Activated CD4-positive, alpha-beta T cell treated with anti-CD3 and anti-CD28 coated beads, Interleukin-2, amount 10 ng/mL, durations not matched to agents 7 days and 5 days (primary cell): Measurements from ENCODE around the gene CCSER1. TPM values are rescaled to one million over a fixed set of nuclear protein-coding genes. Genes with fewer than 3 reads are reported as not detected.

ENCODE experiments used
- CTCF ChIA-PET: fragments of 350-600 bp; sonication (Branson Sonifier 250); formaldehyde crosslinking; loops from one replicate; lab custom pipeline; 2021; ENCODE audit warnings: antibody characterized with exemption; lab: Charles Lee
- POLR2A ChIA-PET: fragments of 350-600 bp; sonication (Branson Sonifier 250); formaldehyde crosslinking; loops from one replicate; lab custom pipeline; 2021; ENCODE audit warnings: antibody characterized with exemption; lab: Charles Lee
- DNase-seq: peaks from one replicate; pipeline ENCODE4 v3.0.0-alpha.2; 2020
- H3K27ac Mint-ChIP-seq: one replicate; pipeline ENCODE4 v1.8.0; 2021; ENCODE audit warnings: mild to moderate bottlenecking, moderate library complexity, mixed read lengths
- H3K27me3 Mint-ChIP-seq: one replicate; pipeline ENCODE4 v1.8.0; 2021; ENCODE audit warnings: mixed read lengths
- H3K36me3 Mint-ChIP-seq: one replicate; pipeline ENCODE4 v1.8.0; 2021; ENCODE audit warnings: low read depth, mixed read lengths
- H3K4me1 Mint-ChIP-seq: one replicate; pipeline ENCODE4 v1.8.0; 2021; ENCODE audit warnings: mixed read lengths
- H3K4me3 Mint-ChIP-seq: one replicate; pipeline ENCODE4 v1.8.0; 2021; ENCODE audit warnings: mild to moderate bottlenecking, moderate library complexity, mixed read lengths
- H3K9me3 Mint-ChIP-seq: one replicate; pipeline ENCODE4 v1.8.0; 2021; ENCODE audit warnings: mixed read lengths
- total RNA-seq, 2 experiments: library from RNA; stranded (reverse); gene quantifications; one replicate each; pipeline ENCODE4 v1.2.3, GENCODE V29; 2021

Gene CCSER1
- total RNA-seq, 2 experiments from 2014 or later: 0.15 TPM; not detected in 1

GRCh38 chr4:90977726-90978125 is 850.5 kb downstream of the CCSER1 start:
- POLR2A ChIA-PET: no interaction called here
- CTCF ChIA-PET: no interaction called here
- no peaks in the 10 kb centered on the region for H3K27me3 Mint-ChIP-seq

DNA sequence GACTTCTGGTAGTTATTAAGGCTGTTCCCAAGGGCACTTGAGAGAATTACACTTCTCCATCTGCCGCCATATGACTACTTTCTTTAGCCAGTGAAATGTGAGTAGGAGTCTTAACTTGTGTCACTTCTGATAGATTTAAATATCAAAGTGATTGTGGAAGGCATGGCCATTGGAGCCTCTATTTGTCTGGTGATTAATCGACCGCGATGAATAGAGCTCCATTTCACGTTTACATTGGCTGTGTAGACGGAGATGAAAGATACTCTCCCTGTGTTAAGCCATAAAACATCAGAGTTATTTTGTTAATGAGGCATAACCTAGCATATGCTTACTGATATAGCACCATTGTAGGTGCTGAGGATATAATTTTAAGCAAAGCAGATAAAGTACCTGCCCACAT is 852.4 kb downstream of the CCSER1 start:
- Mint-ChIP-seq H3K27ac (no peak overlapping the region), H3K4me1 (no peaks in the 10 kb centered on the region), H3K4me3 (no peak overlapping the region), H3K9me3 (no peaks in the 10 kb centered on the region), H3K36me3 (no peaks in the 10 kb centered on the region), H3K27me3 (no peaks in the 10 kb centered on the region)
- POLR2A ChIA-PET: no interaction called here
- CTCF ChIA-PET: no interaction called here
- no peak for DNase-seq

More at GRCh38 chr4:90977726-90978125, 850.5 kb downstream of the CCSER1 start:
- Mint-ChIP-seq H3K4me1 (no peaks in the 10 kb centered on the region), H3K4me3 (no peak overlapping the region), H3K9me3 (no peaks in the 10 kb centered on the region), H3K36me3 (no peaks in the 10 kb centered on the region), H3K27ac (no peak overlapping the region)
- no peak for DNase-seq

- Mint-ChIP-seq H3K27ac (no peak overlapping the region), H3K9me3 (no peaks in the 10 kb centered on the region), H3K36me3 (no peaks in the 10 kb centered on the region), H3K4me3 (no peak overlapping the region), H3K27me3 (no peaks in the 10 kb centered on the region), H3K4me1 (no peaks in the 10 kb centered on the region)
- no peak for DNase-seq
- CTCF ChIA-PET: no interaction called here
- POLR2A ChIA-PET: no interaction called here
Measured at GRCh38 chr4:90982813-90983212, 855.6 kb downstream of the CCSER1 start.

DNA sequence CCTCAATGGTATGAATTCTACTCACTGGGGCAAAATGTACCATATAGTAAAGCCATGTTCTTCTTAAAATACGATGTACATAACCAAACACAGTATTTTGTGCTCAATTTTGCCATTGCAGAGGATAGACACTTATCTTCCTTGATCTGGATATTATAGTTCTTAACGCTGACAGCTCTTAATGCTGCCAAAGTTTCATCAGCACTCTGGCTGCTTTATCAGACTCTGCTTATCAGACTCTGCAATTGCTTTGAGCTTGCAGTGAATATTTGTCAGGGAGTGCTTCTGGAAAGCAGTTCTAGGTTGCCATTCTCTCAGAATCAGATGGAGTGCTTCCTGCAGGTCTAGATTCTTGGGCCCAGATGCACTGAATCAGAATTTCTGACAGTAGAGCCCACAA is 863.1 kb downstream of the CCSER1 start:
- ChIA-PET CTCF (no interaction called here), POLR2A (no interaction called here)
- Mint-ChIP-seq H3K27me3 (no peaks in the 10 kb centered on the region), H3K4me1 (no peaks in the 10 kb centered on the region), H3K9me3 (no peaks in the 10 kb centered on the region), H3K4me3 (no peak overlapping the region), H3K27ac (no peak overlapping the region), H3K36me3 (no peaks in the 10 kb centered on the region)
- no peak for DNase-seq

DNA sequence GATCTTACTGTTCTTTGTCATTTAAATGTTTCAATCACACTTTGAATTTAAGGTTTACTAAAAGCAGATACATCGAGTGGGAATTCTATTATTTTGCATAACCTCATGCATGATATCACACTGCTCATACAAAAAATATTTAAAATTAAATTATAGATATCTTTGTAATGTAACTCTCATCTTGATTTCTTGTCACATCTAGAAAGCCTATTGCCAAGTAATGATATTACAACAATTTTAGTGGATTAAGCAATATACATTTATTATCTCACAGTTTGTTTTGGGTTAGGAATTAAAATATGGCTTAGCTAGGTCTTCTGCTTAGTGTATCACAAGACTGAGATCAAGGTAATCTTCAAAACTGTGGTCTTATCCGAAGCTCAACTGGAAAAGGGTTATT is 865.0 kb downstream of the CCSER1 start:
- Mint-ChIP-seq H3K36me3 (no peaks in the 10 kb centered on the region), H3K4me3 (no peak overlapping the region), H3K9me3 (no peaks in the 10 kb centered on the region), H3K27me3 (no peaks in the 10 kb centered on the region), H3K27ac (no peak overlapping the region), H3K4me1 (no peaks in the 10 kb centered on the region)
- DNase-seq: no peak
- CTCF ChIA-PET: interaction anchor here (0.6 kb wide), 1 partner anchor 37 kb away, joined by 4 read pairs; no protein-coding TSS in a partner anchor
- POLR2A ChIA-PET: no interaction called here

DNA sequence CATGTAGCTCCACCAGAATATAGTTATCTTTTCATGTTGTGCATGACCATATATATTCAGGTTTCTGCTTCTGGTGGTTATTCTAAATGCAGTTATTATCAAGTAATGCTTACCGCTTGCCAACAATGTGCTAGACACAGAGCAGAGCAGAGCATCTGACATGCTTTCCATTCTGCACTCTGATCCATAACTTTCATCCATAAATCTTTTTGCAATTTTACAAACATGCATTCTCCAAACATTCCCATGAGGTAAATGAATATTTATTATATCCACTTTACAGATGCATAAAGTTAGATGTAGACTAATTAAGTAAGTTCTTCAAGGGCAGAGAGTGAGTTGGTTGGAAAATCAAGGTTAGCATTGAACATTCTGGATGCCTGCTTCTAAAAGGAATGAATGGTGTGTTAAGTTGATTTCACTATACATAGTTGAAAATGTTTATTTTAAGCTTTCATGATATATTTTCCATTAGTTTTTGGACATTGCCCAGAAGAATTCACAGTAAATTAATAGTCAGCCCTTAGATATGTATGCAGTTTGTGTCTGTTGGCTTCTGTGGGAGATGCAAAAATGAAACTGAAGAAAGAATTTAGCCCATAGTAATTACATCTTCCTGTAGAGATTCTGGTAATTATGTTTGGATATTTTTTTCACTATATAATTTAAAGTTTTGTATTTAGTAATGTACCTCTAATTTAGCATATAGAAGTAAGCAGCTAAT is 867.8 kb downstream of the CCSER1 start:
- Mint-ChIP-seq H3K27me3 (no peaks in the 10 kb centered on the region), H3K4me1 (no peaks in the 10 kb centered on the region)

GRCh38 chr4:90995996-90996395 is 868.8 kb downstream of the CCSER1 start:
- no peak overlapping the region for H3K27ac Mint-ChIP-seq
- H3K9me3 Mint-ChIP-seq: no peaks in the 10 kb centered on the region
- CTCF ChIA-PET: no interaction called here
- H3K27me3 Mint-ChIP-seq: no peaks in the 10 kb centered on the region
- H3K36me3 Mint-ChIP-seq: no peaks in the 10 kb centered on the region
- POLR2A ChIA-PET: no interaction called here
- no peaks in the 10 kb centered on the region for H3K4me1 Mint-ChIP-seq
- no peak for DNase-seq
- no peak overlapping the region for H3K4me3 Mint-ChIP-seq

More for the DNA sequence above, 867.8 kb downstream of the CCSER1 start:
- H3K27ac Mint-ChIP-seq: no peak overlapping the region
- H3K4me3 Mint-ChIP-seq: no peak overlapping the region
- H3K36me3 Mint-ChIP-seq: no peaks in the 10 kb centered on the region
- no peak for DNase-seq
- ChIA-PET CTCF (no interaction called here), POLR2A (no interaction called here)
- H3K9me3 Mint-ChIP-seq: no peaks in the 10 kb centered on the region

DNA sequence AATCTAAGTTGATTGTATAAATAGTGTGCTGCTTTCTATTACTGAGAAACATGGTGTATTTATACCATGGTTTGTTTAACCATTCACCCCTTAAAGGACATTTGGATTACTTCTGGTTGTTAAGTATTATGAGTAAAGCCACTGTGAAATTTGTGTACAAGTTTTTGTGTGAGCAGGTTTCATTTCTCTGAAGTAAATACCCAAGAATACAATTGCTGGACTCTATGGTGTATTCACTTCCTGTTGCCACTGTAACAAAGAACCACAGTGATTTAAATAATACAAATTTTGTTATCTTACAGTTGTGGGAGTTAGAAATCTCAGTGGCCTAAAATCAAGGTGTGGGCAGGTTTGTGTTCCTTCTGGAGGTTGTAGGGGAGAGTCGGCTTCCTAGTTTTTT is 869.6 kb downstream of the CCSER1 start:
- no peaks in the 10 kb centered on the region for H3K9me3 Mint-ChIP-seq
- H3K27me3 Mint-ChIP-seq: no peaks in the 10 kb centered on the region
- H3K4me1 Mint-ChIP-seq: no peaks in the 10 kb centered on the region
- ChIA-PET CTCF (no interaction called here), POLR2A (no interaction called here)
- H3K4me3 Mint-ChIP-seq: no peak overlapping the region
- H3K36me3 Mint-ChIP-seq: no peaks in the 10 kb centered on the region
- DNase-seq: no peak
- H3K27ac Mint-ChIP-seq: no peak overlapping the region

DNA sequence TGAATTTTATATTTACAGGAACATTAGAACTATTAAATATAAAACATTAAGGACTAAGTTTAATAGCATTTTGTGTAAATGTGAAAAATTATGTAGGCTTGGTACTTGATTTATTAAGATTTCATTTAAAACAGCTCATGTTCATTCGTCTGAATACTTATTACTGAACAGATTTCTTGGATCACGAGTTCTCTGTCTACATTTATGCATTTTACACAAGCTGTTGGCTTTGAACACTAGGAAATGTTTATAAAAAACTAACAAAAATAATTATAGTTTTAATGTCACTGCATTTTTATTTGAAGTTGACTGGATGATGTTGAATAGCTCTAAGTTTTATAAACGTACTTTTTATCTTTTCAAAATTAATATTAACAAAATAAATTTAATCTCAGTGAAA is 888.7 kb downstream of the CCSER1 start:
- Mint-ChIP-seq H3K4me3 (no peak overlapping the region), H3K36me3 (no peaks in the 10 kb centered on the region), H3K27me3 (no peaks in the 10 kb centered on the region), H3K4me1 (no peaks in the 10 kb centered on the region), H3K27ac (no peak overlapping the region), H3K9me3 (peaks cover 2% of the 10 kb centered on the region)
- DNase-seq: no peak
- ChIA-PET POLR2A (no interaction called here), CTCF (no interaction called here)

- Mint-ChIP-seq H3K4me1 (no peaks in the 10 kb centered on the region), H3K36me3 (no peaks in the 10 kb centered on the region), H3K27ac (no peak overlapping the region), H3K27me3 (no peaks in the 10 kb centered on the region), H3K4me3 (no peak overlapping the region), H3K9me3 (no peaks in the 10 kb centered on the region)
- DNase-seq: no peak
- ChIA-PET POLR2A (no interaction called here), CTCF (no interaction called here)
Measured at GRCh38 chr4:91019513-91019912, 892.3 kb downstream of the CCSER1 start.

- DNase-seq: no peak
- Mint-ChIP-seq H3K4me3 (no peak overlapping the region), H3K36me3 (no peaks in the 10 kb centered on the region), H3K27me3 (no peaks in the 10 kb centered on the region), H3K27ac (no peak overlapping the region), H3K4me1 (no peaks in the 10 kb centered on the region), H3K9me3 (no peaks in the 10 kb centered on the region)
- POLR2A ChIA-PET: no interaction called here
- CTCF ChIA-PET: no interaction called here
Measured at GRCh38 chr4:91025241-91026148, 898.3 kb downstream of the CCSER1 start.

DNA sequence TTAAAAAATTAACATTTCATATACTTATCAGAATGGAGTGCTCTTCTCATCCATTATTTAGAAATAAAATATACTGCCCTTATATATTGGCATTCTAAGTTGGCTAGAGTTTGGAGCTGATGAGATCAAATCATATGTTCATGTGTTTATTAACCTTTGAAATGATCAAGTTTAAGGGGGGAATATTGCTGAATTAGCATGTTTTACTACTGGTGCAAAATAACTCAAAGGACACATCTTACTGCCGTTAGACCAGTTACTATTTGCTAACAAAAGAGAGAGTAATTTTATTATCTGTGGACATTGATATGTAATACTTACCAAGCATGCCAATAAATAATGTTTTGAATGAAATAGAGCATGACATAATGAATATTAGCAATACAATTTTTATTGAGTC is 901.0 kb downstream of the CCSER1 start:
- Mint-ChIP-seq H3K4me1 (no peaks in the 10 kb centered on the region), H3K36me3 (no peaks in the 10 kb centered on the region), H3K4me3 (no peak overlapping the region), H3K27me3 (no peaks in the 10 kb centered on the region), H3K27ac (no peak overlapping the region), H3K9me3 (no peaks in the 10 kb centered on the region)
- DNase-seq: no peak
- CTCF ChIA-PET: interaction anchor here (0.7 kb wide), 1 partner anchor 36 kb away, joined by 4 read pairs; no protein-coding TSS in a partner anchor
- POLR2A ChIA-PET: no interaction called here

DNA sequence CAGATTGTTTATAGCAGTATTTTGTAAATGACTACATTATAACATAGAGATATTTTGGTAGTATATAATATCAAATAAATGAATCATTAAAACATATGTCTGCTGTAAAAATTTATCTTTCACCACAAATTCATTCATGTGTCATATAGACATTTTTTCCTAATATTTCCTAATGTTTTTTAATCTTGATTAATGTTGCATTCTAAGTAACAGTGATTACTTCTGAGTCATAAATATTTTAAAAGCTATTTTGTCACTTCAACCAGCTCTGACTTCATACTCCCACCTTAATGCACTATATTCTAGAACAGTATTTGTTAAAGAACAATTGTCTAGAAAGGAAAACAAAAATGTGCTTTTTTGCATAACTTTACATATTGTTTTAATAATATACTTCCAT is 904.6 kb downstream of the CCSER1 start:
- Mint-ChIP-seq H3K4me3 (no peak overlapping the region), H3K9me3 (no peaks in the 10 kb centered on the region), H3K27ac (no peak overlapping the region), H3K4me1 (no peaks in the 10 kb centered on the region), H3K36me3 (no peaks in the 10 kb centered on the region), H3K27me3 (no peaks in the 10 kb centered on the region)
- no peak for DNase-seq
- CTCF ChIA-PET: no interaction called here
- POLR2A ChIA-PET: no interaction called here
